H9 (cell line): Measurements from ENCODE around the gene SDR39U1. TPM values are rescaled to one million over a fixed set of nuclear protein-coding genes. Genes with fewer than 3 reads are reported as not detected.

ENCODE experiments used
- DNase-seq: peaks from one replicate; pipeline ENCODE4 v3.0.0-alpha.2; 2017
- H2AFZ ChIP-seq: one replicate; pipeline ENCODE4 v1.6.1; 2013; ENCODE audit warnings: mild to moderate bottlenecking, low read length, control low read depth, moderate library complexity
- H2AK5ac ChIP-seq: 2 replicates; pipeline ENCODE4 v1.6.1; 2013; ENCODE audit warnings: low read length, control low read depth, mixed read lengths; ENCODE audit not compliant: insufficient read length
- H2BK120ac ChIP-seq: one replicate; pipeline ENCODE4 v1.6.1; 2013; ENCODE audit warnings: low read depth, mild to moderate bottlenecking, low read length, control low read depth, inconsistent platforms; ENCODE audit not compliant: poor library complexity, severe bottlenecking
- H2BK12ac ChIP-seq: 2 replicates; pipeline ENCODE4 v1.6.1; 2013; ENCODE audit warnings: low read length, control low read depth, mixed read lengths, low read depth; ENCODE audit not compliant: insufficient read length
- H2BK15ac ChIP-seq: 2 replicates; pipeline ENCODE4 v1.6.1; 2013; ENCODE audit warnings: low read depth, low read length, control low read depth
- H2BK20ac ChIP-seq: one replicate; pipeline ENCODE4 v1.6.1; 2013; ENCODE audit warnings: low read depth, mild to moderate bottlenecking, low read length, control low read depth, inconsistent platforms; ENCODE audit not compliant: poor library complexity, severe bottlenecking
- H2BK5ac ChIP-seq: 2 replicates; pipeline ENCODE4 v1.6.1; 2013; ENCODE audit warnings: low read length, control low read depth, mixed read lengths; ENCODE audit not compliant: insufficient read length
- H3K14ac ChIP-seq: 2 replicates; pipeline ENCODE4 v1.6.1; 2013; ENCODE audit warnings: low read length, control low read depth; ENCODE audit not compliant: insufficient read depth
- H3K18ac ChIP-seq: 2 replicates; pipeline ENCODE4 v1.6.1; 2013; ENCODE audit warnings: low read depth, mild to moderate bottlenecking, mixed read lengths, low read length, control low read depth; ENCODE audit not compliant: insufficient read length
- H3K23ac ChIP-seq: 2 replicates; pipeline ENCODE4 v1.6.1; 2013; ENCODE audit warnings: low read length, control low read depth, mixed read lengths, low read depth; ENCODE audit not compliant: insufficient read length
- H3K23me2 ChIP-seq: 2 replicates; pipeline ENCODE4 v1.6.1; 2013; ENCODE audit warnings: low read depth, mild to moderate bottlenecking, mixed read lengths, low read length, control low read depth; ENCODE audit not compliant: insufficient read length, poor library complexity, severe bottlenecking
- H3K27ac ChIP-seq: 2 replicates; pipeline ENCODE4 v1.5.1; 2013; ENCODE audit warnings: low read length, control low read depth, mixed read lengths, low read depth; ENCODE audit not compliant: insufficient read length
- H3K27me3 ChIP-seq: 2 replicates; pipeline ENCODE4 v1.6.1; 2013; ENCODE audit warnings: low read length, control low read depth, inconsistent platforms; ENCODE audit not compliant: insufficient read depth
- H3K4ac ChIP-seq: 2 replicates; pipeline ENCODE4 v1.6.1; 2013; ENCODE audit warnings: low read depth, mild to moderate bottlenecking, control low read depth, inconsistent platforms, low read length, moderate library complexity
- H3K4me1 ChIP-seq: 2 replicates; pipeline ENCODE4 v1.6.1; 2013; ENCODE audit warnings: low read length, control low read depth, inconsistent platforms; ENCODE audit not compliant: insufficient read depth
- H3K4me2 ChIP-seq: 2 replicates; pipeline ENCODE4 v1.6.1; 2013; ENCODE audit warnings: low read length, control low read depth, mixed read lengths; ENCODE audit not compliant: insufficient read length, insufficient read depth
- H3K56ac ChIP-seq: 2 replicates; pipeline ENCODE4 v1.6.1; 2013; ENCODE audit warnings: low read depth, mild to moderate bottlenecking, mixed read lengths, low read length, control low read depth; ENCODE audit not compliant: insufficient read length
- H3K79me1 ChIP-seq: 2 replicates; pipeline ENCODE4 v1.6.1; 2013; ENCODE audit warnings: low read depth, mild to moderate bottlenecking, moderate library complexity, low read length, control low read depth, inconsistent platforms; ENCODE audit not compliant: insufficient read depth, poor library complexity, severe bottlenecking
- H3K79me2 ChIP-seq: 2 replicates; pipeline ENCODE4 v1.6.1; 2013; ENCODE audit warnings: low read length, control low read depth, inconsistent platforms; ENCODE audit not compliant: insufficient read depth
- H3K9ac ChIP-seq: 2 replicates; pipeline ENCODE4 v1.6.1; 2013; ENCODE audit warnings: low read length, control low read depth, mixed read lengths; ENCODE audit not compliant: insufficient read length; ENCODE audit errors: extremely low read depth
- H3K9me3 ChIP-seq: one replicate; pipeline ENCODE4 v1.6.1; 2013; ENCODE audit warnings: low read depth, low read length, inconsistent platforms; ENCODE audit not compliant: control insufficient read depth
- H3T11ph ChIP-seq: one replicate; pipeline ENCODE4 v1.6.1; 2013; ENCODE audit warnings: mild to moderate bottlenecking, low read length, control low read depth, inconsistent platforms
- H4K20me1 ChIP-seq: one replicate; pipeline ENCODE4 v1.6.1; 2013; ENCODE audit not compliant: control insufficient read depth, insufficient read length, insufficient read depth
- H4K5ac ChIP-seq: 2 replicates; pipeline ENCODE4 v1.6.1; 2013; ENCODE audit warnings: low read depth, mild to moderate bottlenecking, mixed read lengths, low read length, control low read depth; ENCODE audit not compliant: insufficient read length
- H4K8ac ChIP-seq: replicated peaks from 2 replicates; pipeline ENCODE4 v1.6.1; 2013; ENCODE audit warnings: low read length, control low read depth, mixed read lengths, low read depth; ENCODE audit not compliant: insufficient read length
- H4K91ac ChIP-seq: 2 replicates; pipeline ENCODE4 v1.6.1; 2013; ENCODE audit warnings: low read depth, mild to moderate bottlenecking, moderate library complexity, mixed read lengths, low read length, control low read depth; ENCODE audit not compliant: insufficient read length
- H3K27ac Mint-ChIP-seq, 3 experiments: 2 replicates in 2 of 3; 3 replicates in 1 of 3; pipeline ENCODE4 v1.8.0; 2020 to 2021; ENCODE audit warnings: mixed read lengths in 3 of 3, mild to moderate bottlenecking in 1 of 3, moderate library complexity in 1 of 3
- H3K27me3 Mint-ChIP-seq: 2 replicates; pipeline ENCODE4 v1.8.0; 2021; ENCODE audit warnings: low read depth, mild to moderate bottlenecking, moderate library complexity, mixed read lengths
- H3K36me3 Mint-ChIP-seq, 3 experiments: 2 replicates in 2 of 3; 3 replicates in 1 of 3; pipeline ENCODE4 v1.8.0; 2020 to 2021; ENCODE audit warnings: low read depth in 3 of 3, mixed read lengths in 3 of 3; ENCODE audit not compliant: insufficient read depth in 1 of 3
- H3K4me1 Mint-ChIP-seq, 2 experiments: 2 replicates each; pipeline ENCODE4 v1.8.0; 2020; ENCODE audit warnings: mixed read lengths in 2 of 2
- H3K4me3 Mint-ChIP-seq, 2 experiments: 2 replicates in 1 of 2; 3 replicates in 1 of 2; pipeline ENCODE4 v1.8.0; 2020 to 2021; ENCODE audit warnings: mild to moderate bottlenecking in 2 of 2, mixed read lengths in 2 of 2, moderate library complexity in 1 of 2
- H3K9me3 Mint-ChIP-seq, 2 experiments: 2 replicates in 1 of 2; 3 replicates in 1 of 2; pipeline ENCODE4 v1.8.0; 2020; ENCODE audit warnings: mild to moderate bottlenecking in 2 of 2, mixed read lengths in 2 of 2, moderate library complexity in 1 of 2
- CTCF ChIP-seq: fragments of 200-600 bp; sonication (generic); conservative IDR thresholded peaks from 3 replicates; pipeline ENCODE4 v1.8.0; 2021; ENCODE audit warnings: antibody characterized with exemption, mild to moderate bottlenecking
- WGBS: extraction: QIAGEN DNeasy Blood & Tissue Kit; methylation state at CpG from one replicate; pipeline ENCODE4 v1.1.7; 2013; ENCODE audit warnings: missing lambda C conversion rate, low lambda C conversion rate, mixed read lengths; ENCODE audit not compliant: insufficient read length; ENCODE audit errors: extremely low coverage; 5-methylcytosine and 5-hydroxymethylcytosine counted together
- total RNA-seq: library from RNA; stranded (reverse); gene quantifications from 2 replicates; pipeline ENCODE4 v1.2.1, GENCODE V29; 2021

The SDR39U1 gene
- total RNA-seq, 1 experiment from 2014 or later, result 56.2 TPM

GRCh38 chr14:24403294-24403998 is 39.1 kb downstream of the SDR39U1 start:
- Mint-ChIP-seq H3K4me1 (peaks cover 36 to 49% of the 10 kb centered on the region in 2 experiments), H3K27ac (no peak overlapping the region)

More at GRCh38 chr14:24403294-24403998, 39.1 kb downstream of the SDR39U1 start:
- H3K27me3 ChIP-seq, result no peaks in the 10 kb centered on the region
- H3T11ph ChIP-seq, result no peak overlapping the region
- no peak overlapping the region for H3K4ac ChIP-seq
- no peak overlapping the region for H3K9ac ChIP-seq
- H3K4me2 ChIP-seq, result no peak overlapping the region
- H4K8ac ChIP-seq, result no peak overlapping the region
- TF ChIP-seq CTCF, result no peak
- peaks cover 10% of the 10 kb centered on the region for H3K27me3 Mint-ChIP-seq
- no peak overlapping the region for H2BK5ac ChIP-seq
- H3K23ac ChIP-seq, result no peak overlapping the region
- no peaks in the 10 kb centered on the region for H4K20me1 ChIP-seq
- no peak overlapping the region for H4K5ac ChIP-seq
- H3K56ac ChIP-seq, result no peak overlapping the region
- DNase-seq, result no peak
- H3K4me1 ChIP-seq, result no peaks in the 10 kb centered on the region; the same call in 1 of the 2 replicates
- no peaks in the 10 kb centered on the region for H3K9me3 Mint-ChIP-seq
- H2BK120ac ChIP-seq, result no peak overlapping the region
- WGBS, result no CpG with 5 or more reads among the region's 7 CpGs
- no peak overlapping the region for H2AK5ac ChIP-seq
- no peaks in the 10 kb centered on the region for H3K79me1 ChIP-seq
- H3K27ac ChIP-seq, result no peak overlapping the region
- H3K4me3 Mint-ChIP-seq, result no peak overlapping the region
- H4K91ac ChIP-seq, result no peak overlapping the region
- H3K14ac ChIP-seq, result no peak overlapping the region
- H2BK15ac ChIP-seq, result no peak overlapping the region
- peaks cover 5% of the 10 kb centered on the region for H3K23me2 ChIP-seq
- H3K79me2 ChIP-seq, result no peaks in the 10 kb centered on the region
- no peak overlapping the region for H2AFZ ChIP-seq
- H3K9me3 ChIP-seq, result no peaks in the 10 kb centered on the region
- no peak overlapping the region for H2BK20ac ChIP-seq
- peaks cover 0 to 10% (median under 1%) of the 10 kb centered on the region in 3 experiments; a peak in 2 of 7 replicates for H3K36me3 Mint-ChIP-seq
- no peak overlapping the region for H3K18ac ChIP-seq
- no peak overlapping the region for H2BK12ac ChIP-seq
